HG03520 (cell line): Measurements from ENCODE around the gene NAP1L4.
"Not testable (repeated sequence)": the region's sequence is repeated elsewhere in the genome, so short reads cannot be mapped to it uniquely, and the experiment has no call there.

Source experiments
- ATAC-seq: cut with Tn5 transposase; IDR thresholded peaks from one replicate; pipeline ENCODE4 v1.9.1; 2021; ENCODE audit warnings: mild to moderate bottlenecking, moderate library complexity; ENCODE audit not compliant: unreplicated experiment

The NAP1L4 gene

DNA sequence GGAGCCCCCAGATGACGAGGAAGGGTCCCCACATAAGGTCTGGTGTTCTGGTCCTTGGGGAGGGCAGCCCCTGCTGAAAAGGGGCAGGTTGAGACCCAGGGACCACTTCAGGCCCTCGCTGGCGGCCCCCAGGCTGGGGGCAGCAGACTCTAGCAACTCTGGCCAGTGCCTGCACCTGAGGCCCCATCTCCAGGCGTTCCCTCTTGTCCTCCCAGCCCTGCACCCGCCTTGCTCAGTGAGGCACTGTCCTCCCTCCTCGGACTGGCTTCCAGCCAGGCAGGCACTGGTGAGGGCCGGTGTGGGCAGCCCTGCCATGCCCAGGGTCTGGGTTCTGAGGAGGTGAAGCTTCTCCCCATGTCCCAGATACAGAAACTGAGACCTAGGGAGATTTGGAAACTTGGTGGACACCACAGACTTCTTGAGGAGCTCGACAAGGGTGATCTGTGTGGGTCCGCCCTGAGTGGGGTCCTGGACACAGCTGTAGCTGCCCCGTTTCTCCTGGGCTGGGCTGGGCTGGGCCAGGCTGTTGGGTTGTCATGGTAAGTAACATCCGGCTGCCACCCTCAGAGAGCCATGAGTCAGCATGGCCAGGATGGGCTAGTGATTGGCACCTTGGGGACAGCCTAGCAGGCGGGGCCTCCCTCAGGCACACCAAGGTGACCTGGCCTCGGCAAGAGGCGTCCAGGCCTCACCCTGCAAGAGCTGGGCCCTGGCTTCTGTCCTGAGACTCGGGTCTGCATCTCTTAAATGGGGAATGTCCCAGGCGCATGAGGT, 51.8 kb downstream of the NAP1L4 start:
- ATAC-seq = no peak

DNA sequence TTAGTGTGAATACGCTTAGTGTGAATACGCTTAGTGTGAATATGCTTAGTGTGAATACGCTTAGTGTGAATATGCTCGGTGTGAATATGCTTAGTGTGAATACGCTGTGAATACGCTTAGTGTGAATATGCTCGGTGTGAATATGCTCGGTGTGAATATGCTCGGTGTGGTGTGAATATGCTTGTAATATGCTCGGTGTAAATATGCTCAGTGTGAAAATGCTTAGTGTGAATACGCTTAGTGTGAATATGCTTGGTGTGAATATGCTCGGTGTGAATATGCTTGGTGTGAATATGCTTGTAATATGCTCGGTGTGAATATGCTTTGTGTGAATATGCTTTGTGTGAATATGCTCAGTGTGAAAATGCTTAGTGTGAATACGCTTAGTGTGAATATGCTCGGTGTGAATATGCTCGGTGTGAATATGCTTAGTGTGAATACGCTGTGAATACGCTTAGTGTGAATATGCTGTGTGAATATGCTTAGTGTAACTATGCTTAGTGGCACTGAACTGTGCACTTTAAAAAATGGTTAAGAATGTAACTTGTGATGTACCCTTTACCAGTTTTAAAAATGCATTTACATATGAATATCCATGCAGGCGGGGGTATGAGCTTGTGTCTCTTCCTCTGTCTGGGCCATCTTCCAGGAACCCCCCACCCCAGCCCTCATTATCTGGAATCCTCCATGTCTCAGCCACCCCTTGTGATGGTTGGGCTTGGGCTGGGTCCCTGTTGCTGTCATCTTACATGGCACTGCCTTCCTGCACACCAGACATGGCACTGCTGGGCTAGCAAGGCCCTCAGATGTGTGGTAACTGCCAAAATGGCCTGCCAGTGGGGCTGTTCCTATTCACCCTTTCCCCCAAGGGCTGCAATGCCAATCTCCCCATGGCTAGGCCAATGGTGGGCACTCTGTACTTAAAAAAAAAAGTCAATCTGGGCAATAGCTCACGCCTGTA, 53.4 kb downstream of the NAP1L4 start:
- not testable (repeated sequence) for ATAC-seq

DNA sequence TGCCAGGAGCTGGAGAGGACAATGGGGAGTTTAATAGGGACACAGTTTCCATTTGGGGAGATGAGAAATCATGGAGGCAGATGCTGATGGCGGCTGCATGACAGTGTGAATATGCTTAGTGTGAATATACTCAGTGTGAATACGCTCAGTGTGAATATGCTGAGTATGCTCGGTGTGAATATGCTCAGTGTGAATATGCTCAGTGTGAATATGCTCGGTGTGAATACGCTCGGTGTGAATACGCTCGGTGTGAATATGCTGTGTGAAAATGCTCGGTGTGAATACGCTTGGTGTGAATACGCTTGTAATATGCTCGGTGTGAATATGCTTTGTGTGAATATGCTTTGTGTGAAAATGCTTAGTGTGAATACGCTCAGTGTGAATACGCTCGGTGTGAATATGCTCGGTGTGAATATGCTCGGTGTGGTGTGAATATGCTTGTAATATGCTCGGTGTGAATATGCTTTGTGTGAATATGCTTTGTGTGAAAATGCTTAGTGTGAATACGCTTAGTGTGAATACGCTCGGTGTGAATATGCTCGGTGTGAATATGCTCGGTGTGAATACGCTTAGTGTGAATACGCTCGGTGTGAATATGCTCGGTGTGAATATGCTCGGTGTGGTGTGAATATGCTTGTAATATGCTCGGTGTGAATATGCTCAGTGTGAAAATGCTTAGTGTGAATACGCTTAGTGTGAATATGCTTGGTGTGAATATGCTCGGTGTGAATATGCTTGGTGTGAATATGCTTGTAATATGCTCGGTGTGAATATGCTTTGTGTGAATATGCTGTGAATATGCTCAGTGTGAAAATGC, 54.3 kb downstream of the NAP1L4 start:
- ATAC-seq = not testable (repeated sequence)

DNA sequence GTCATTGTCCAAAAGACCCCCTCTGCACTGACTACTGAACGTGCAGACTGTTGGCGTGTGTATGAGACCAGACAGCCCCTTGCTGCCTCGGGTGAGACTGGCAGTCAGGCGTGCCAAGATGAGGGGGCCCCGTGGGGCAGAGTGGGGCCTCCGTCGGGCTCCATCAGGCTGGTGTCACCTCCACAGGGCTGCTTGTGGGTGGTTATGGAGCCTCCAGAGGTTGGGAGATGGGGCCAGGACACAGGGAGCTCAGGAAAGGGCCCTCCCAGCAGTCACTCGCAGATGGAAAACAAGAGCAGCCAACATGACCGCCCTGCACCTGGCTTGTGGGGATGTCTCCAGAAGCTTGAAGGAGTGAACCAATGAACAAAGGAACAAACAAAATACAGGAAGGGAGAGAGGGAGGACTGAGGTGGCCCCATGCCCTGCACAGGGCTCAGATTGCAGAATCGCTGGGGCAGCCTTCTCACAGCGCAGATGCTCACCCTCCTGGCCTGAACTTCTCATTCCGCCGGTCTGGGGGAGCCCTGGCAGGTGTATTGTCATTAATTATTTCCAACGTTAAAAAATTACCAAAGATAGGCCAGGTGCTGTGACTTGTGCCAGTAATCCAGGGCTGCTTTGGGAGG, 57.4 kb downstream of the NAP1L4 start:
- ATAC-seq = no peak

DNA sequence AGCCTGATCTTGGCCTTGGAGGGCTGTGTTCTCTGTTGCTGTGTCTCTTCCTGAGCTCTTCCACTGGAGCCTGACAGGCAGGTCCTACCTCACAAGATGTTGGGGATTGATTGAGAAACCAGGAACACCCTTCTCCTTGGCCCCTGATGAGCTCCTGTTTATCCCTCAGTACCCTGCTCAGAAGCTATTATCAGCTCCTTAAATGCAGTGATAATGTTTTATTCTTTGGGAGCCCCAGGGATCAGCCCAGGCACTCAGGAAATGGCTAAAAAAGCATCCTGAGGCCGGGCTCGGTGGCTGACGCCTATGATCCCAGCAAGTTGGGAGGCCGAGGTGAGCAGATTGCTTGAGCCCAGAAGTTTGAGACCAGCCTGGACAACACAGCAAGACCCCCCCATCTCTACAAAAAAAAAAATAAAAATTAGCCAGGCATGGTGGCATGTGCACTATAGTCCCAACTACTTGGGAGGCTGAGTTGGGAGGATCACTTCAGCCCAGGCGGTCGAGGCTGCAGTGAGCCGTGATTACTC, 58.0 kb downstream of the NAP1L4 start:
- ATAC-seq = no peak

DNA sequence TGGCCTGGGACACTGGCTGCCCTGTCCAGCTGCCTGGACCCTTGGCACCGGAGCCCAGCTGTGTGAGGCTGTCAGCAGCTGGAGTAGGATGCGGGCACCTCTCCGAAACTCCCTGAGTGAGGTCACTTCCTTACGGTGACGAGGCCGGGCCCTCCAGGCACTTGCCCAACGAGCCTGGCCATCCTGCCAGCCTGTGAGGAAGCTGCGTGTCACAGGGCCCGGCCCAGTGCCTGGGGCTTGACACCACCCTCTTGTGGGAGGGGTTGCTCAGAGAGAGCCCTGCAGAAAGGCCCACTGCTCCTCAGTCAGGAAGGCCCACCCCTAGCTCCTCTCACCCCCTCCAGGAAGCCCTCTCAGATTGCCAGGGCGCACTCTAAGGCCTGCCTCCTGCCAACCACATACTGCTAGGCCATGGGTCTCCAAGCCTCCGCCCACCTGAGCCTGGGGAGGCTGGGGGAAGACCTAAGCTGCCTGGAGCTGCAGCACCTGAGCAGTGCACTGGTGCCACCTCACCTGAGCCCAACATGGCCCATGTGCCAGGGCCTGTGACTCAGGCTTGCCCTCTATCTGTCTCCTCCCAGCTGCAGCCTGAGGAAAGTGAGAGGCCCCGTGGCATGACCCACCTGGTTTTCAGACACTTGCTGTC, 58.6 kb downstream of the NAP1L4 start:
- no peak for ATAC-seq

DNA sequence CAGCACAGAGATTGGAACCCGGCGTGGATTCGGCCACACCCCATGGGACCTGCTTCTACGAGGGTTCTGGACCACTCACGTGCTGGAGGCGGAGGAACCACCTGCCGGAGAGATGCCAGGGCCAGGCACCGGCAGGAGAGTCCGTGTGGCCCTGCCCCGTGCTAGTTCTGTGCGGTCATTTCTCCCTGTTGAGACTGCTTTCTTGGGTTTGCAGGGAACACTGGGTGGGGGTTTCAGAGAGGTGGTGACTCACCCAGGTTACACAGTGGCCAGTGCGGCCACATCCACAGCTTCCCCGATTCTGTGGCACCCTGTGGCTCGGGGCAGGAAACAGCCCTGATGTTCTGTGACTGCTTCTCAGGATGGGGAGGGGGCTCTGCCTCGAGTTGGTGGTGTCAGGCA, 59.3 kb downstream of the NAP1L4 start:
- no peak for ATAC-seq

DNA sequence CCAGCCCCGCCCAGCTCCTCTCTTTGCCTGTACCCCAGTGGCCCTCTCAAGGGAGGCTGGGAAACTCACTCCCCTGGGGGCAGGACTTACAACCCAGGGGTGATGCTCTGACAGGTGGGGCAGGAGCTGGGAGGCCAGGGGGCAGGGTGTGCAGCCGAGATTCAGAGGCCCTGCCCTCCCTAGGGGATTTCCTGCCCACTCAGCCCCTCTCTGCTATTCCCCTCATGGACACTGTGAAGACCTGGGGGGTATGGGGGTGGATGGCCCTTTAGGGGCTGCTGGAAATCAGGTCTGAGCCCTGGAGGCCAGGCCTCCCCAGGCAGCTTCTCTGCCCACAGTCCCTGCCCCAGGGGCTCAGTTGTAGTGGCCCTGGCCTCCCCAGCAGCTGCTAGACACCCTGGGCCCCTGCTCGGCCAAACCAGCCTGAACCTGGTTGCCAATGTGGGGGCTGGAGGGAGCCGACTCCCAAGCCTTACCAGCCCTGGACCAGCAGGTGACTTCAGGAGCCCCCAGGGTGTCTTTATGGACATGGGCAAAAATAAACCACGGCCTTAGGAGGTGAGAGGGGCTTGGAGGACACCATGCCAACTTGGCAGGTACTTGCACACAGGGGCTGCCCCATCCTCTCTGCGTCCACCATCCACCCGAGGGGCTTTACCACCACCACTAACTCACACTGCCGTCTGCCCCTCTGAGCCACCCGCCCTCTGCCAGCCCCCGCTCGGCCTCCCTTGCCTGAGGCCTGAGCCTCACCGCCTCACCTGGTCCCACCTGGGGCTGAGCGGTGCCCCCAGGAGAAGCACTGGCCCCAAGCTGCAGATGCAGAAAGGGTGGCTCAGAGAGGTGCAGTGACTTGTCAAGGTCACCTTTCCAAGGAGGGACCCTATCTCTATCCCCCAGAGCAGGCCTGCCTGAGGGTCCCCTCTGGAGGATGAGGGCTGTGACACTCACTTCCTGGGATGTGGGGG, 60.1 kb downstream of the NAP1L4 start:
- ATAC-seq = no peak

DNA sequence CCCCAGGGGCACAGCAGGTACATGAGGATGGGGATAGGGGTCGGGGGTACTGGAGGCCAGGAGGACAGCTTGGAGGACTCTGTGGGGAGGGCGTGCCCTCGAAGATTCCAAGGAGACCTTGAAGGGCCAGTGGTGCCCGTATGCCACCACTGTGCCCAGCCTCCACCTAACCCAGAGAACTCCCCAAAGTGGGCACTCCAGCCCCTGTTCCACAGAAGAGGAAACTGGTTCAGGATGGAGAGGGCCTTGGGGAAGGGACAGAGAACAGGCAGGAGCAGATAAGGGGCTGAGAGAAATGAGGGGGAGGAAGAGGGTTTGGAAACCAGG, 60.7 kb downstream of the NAP1L4 start:
- ATAC-seq = no peak

DNA sequence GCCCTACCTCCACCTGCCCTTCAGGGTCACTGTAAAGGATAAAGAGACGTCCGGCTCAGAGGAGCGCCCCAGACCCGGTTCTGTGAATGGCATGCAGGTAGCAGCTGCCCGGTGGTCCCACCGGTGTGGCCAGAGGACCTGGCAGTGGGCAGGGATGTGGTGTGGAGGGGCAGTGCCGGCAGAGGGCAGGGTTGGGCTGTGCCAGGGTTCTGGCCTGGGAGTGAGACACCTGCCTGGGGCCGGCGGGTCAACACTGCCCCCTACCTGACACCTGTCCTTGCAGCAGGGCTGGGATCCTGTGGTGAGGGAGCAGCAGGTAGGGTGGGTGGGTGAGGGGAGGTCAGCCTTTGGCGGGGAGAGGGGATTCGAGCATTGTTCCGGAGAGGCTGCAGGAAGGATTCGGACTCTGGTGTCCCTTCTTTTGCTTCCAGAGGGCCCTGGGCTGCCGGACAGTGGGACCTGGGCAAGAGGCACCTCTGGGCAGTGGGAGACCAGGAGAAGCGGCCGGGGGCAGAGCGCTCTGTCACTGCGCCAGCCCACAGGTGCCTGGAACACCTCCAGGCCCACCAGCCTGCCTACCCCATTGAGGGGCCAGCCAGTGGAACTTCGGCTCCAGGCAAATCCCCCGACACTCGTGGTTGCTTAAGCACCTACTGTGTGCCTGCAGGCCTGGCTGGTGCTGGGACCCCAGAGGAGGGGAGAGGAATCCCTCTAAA, 61.3 kb downstream of the NAP1L4 start:
- ATAC-seq = no peak

DNA sequence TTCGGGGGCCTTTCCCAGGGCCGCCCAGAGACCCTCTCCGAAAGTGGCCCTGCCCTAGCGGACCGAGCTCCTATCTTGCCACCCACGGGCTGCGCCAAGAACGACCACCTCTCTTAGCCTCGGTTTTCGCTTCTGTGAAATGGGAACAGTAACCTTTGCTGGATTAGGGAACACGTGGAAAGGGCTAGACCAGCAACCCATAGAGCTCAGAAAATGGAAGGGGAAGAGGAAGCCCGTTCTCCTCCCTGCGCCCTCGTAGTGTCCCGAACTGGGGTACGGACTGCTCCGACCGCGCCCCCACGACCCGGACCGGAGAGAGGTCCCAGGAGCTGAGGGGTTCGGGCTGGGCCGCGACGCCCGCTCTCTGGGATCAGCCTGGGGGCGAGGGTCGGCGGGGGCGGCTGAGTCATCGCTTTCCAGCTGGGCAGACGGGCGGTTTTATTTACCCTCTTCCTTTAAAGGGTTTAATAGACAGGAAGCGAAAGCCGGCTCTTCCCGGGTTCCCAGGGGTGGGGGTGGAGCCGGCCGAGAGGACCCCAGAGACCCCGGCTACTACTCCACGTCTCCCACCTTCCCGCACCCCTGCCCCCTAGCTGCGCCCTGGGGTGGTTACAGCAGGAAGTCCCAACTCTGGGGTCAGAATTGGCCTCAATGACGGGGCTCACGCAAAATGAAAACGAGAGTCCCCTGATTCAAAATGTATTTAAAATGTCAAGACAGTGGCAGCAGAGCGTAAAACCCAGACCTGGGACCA, 62.0 kb downstream of the NAP1L4 start:
- no peak for ATAC-seq

DNA sequence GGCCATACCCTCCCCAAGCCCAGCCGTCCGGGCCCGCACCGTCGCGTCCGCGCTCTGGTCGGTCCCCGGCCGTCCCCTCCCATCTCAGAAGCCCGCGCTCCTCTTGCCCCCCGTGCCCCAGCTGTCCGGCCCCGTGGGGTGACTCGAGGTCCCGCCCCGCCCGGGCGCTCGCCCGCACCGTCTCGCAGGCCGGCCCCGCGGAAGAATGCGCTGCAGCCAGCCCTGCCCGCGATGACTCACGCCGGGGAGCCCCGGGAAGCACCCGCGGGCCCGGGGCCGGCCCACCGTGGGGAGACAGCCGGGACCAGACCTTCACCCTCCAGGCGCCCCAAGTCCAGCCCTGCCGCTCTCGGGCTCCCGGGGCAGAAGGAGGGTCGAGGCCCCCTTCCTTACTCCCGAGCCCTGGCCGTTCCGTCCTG, 62.6 kb downstream of the NAP1L4 start:
- no peak for ATAC-seq

DNA sequence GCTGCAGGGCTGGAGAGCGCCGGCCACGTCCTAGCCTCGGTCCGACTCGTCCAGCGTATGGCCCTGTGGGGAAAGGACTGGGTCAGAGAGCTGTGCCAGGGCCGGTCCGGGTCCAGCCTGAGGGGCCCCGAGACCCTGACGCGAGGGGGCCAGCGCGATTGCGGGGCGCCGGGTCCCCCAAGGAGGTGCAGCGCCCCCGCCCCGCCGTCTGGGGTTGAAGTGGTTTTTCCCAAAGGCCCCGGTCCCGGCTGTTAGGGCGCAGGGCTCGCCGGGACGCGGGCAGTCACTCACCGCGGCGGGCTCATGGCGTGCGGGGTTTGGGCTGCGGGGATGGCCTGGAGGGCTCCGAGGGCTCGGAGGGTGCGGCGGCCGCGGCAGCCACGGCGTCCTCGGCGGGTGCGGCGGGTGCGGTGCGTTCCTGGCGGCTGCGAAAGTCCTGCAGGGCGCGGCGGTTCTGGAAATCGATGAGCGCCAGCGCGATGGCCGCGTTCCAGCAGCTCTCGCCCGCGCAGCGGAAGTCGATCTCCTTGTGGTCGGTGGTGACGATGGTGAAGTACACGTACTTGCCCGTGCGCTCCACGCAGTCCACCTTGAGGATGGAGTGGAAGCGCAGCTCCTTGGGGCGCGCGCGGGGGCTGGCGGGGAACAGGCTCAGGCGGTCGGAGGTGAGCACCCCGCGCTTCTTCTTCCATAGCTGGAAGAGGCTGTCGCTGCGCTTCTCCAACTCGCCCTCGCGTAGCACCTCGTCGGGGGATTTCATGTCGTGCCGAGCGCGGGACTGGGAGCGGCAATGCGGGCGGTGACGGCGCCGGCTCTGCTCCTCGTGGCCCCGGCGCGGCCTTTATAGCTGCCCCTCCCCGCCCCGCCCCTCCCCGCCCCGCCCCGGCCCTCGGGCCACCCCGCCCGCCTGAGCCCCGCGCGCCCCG, 63.3 kb downstream of the NAP1L4 start, which contains the start of gene PHLDA2:
TSS of gene PHLDA2 (minus strand) at position 816 of the 926 bp plus-strand sequence. CDS start at position 760, 56 bp downstream.
- ATAC-seq = no peak

DNA sequence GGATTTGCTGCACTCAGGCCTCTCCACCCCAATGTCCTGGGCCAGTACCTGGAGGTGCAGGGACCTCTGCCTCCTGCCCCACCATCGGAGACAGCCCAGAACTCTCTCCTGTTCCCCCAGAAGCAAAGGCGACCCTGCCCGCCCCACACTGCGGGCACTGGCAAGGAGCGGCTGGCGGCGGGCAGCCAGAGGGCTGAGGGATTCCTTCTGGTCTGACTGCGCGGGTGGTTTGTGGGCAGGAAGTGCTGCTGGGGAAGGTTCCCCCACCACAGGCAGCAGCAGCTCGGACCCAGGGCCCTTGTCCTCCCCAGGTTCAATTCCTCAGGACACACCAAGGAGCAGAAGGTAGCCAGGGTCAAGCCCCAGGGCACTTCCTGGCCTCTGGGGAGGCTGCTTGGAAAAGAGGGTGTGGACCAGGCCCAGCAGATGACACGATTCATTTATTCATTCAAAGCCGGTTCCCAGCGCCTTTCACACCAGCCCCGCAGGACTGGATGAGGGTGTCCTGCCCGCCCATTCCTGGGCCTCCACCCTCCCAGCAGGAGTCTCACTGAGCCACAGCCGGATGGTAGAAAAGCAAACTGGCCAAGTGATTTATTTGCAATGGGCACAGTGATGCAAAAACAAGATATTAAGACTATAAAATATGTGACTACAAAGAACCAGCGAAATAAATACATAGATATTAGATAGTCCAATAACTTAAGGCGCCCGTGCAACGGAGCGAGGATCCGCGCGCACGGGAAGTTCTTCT, 64.1 kb downstream of the NAP1L4 start:
- ATAC-seq = no peak

DNA sequence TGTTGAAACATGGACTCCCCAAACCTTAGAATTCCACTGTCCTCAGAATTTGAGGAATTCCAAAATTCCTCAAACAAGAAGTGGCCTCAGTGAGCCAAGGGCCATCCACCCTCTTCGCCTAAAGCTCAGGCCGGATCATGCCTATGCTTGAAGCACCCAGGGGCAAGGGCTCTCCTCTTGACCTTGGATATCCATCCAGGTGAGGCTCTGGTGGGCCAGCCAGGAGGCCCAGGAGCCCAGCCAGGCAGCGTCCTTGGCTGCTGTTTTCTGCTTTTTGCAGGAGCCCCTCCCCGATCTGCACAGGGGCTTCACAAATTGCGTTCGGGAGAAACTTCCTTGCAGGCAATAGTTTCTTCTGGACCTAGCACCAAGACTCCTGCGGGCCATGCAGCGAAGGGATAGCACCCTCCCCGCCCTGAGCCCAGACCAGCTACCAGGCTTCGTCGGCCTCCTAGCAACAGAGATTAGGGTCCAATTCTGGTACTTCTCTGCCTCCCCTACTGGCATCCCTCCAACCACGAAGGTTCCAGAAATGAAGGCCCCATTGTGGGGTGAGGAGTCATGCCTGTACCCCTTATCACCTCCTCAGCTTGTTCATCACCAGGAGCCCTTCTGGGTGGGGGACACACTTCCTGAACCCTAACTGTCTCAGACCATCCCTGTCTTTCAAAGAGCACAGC, 64.9 kb downstream of the NAP1L4 start:
- no peak for ATAC-seq
